ENCODE results near the gene USP9X.
"Not testable (repeated sequence)": the region's sequence is repeated elsewhere in the genome, so short reads cannot be mapped to it uniquely, and the experiment has no call there.

Gene USP9X

GRCh38 chrX:41209853-41210252 is 124.6 kb downstream of the USP9X start:
- no peak for DNase-seq

GRCh38 chrX:41224605-41225004 is 139.4 kb downstream of the USP9X start:
- DNase-seq = no peak

- DNase-seq = no peak
Observed at GRCh38 chrX:41233988-41234387, 148.7 kb downstream of the USP9X start.

GRCh38 chrX:41234471-41234870 is 149.2 kb downstream of the USP9X start:
- DNase-seq = not testable (repeated sequence)

GRCh38 chrX:41234962-41235361 is 149.7 kb downstream of the USP9X start:
- no peak for DNase-seq

GRCh38 chrX:41236629-41237028 is 151.4 kb downstream of the USP9X start:
- no peak for DNase-seq

GRCh38 chrX:41240509-41240908 is 155.3 kb downstream of the USP9X start:
- DNase-seq = no peak

- no peak for DNase-seq
Observed at GRCh38 chrX:41241962-41242361, 156.7 kb downstream of the USP9X start.

GRCh38 chrX:41245641-41246040 is 160.4 kb downstream of the USP9X start:
- DNase-seq = no peak

GRCh38 chrX:41250867-41251266 is 165.6 kb downstream of the USP9X start:
- DNase-seq = no peak

- no peak for DNase-seq
Observed at GRCh38 chrX:41257801-41258200, 172.6 kb downstream of the USP9X start.

- no peak for DNase-seq
Observed at GRCh38 chrX:41258226-41258625, 173.0 kb downstream of the USP9X start.

- no peak for DNase-seq
Observed at GRCh38 chrX:41258871-41259270, 173.6 kb downstream of the USP9X start.

- DNase-seq = no peak
Observed at GRCh38 chrX:41259516-41259915, 174.3 kb downstream of the USP9X start.

- no peak for DNase-seq
Observed at GRCh38 chrX:41265615-41266014, 180.4 kb downstream of the USP9X start.

- no peak for DNase-seq
Observed at GRCh38 chrX:41273638-41274037, 188.4 kb downstream of the USP9X start.

GRCh38 chrX:41275661-41276609 is 190.7 kb downstream of the USP9X start:
- peak; percentile 7 for DNase-seq

GRCh38 chrX:41276661-41277506 is 191.6 kb downstream of the USP9X start:
- DNase-seq = no peak

- not testable (repeated sequence) for DNase-seq
Observed at GRCh38 chrX:41282307-41282706, 197.1 kb downstream of the USP9X start.

- DNase-seq = not testable (repeated sequence)
Observed at GRCh38 chrX:41285928-41286327, 200.7 kb downstream of the USP9X start.
